GM12878 (cell line): ENCODE results near the gene CALD1. TPM values are rescaled to one million over a fixed set of nuclear protein-coding genes. Genes with fewer than 3 reads are reported as not detected.

Experiments used
- ATF2 ChIP-seq: IDR thresholded peaks from 2 replicates; pipeline ENCODE4 v1.6.1; 2012; ENCODE audit warnings: low read length, inconsistent platforms
- BACH1 ChIP-seq: fragments of 450-650 bp; IDR thresholded peaks from 2 replicates; pipeline ENCODE4 v1.6.1; 2017; ENCODE audit warnings: mild to moderate bottlenecking, borderline replicate concordance
- BMI1 ChIP-seq: fragments of 450-650 bp; IDR thresholded peaks from 2 replicates; pipeline ENCODE4 v1.6.1; 2016; ENCODE audit warnings: mild to moderate bottlenecking, moderate library complexity, borderline replicate concordance
- IRF3 ChIP-seq: fragments of 450-650 bp; IDR thresholded peaks from 2 replicates; pipeline ENCODE4 v1.6.1; 2014; ENCODE audit warnings: mild to moderate bottlenecking
- MYB ChIP-seq: fragments of 150-350 bp; IDR thresholded peaks from 2 replicates; pipeline ENCODE4 v1.6.1; 2014; ENCODE audit warnings: mild to moderate bottlenecking, low read depth, low read length, borderline replicate concordance
- NBN ChIP-seq: fragments of 450-650 bp; IDR thresholded peaks from 2 replicates; pipeline ENCODE4 v1.6.1; 2016
- NFYA ChIP-seq: IDR thresholded peaks from 2 replicates; pipeline ENCODE4 v1.6.1; 2011; ENCODE audit warnings: low read depth, mild to moderate bottlenecking, low read length, improper control_type of control experiment, borderline replicate concordance
- NKRF ChIP-seq: fragments of 450-650 bp; conservative IDR thresholded peaks from 2 replicates; pipeline ENCODE4 v1.6.1; 2017; ENCODE audit warnings: mild to moderate bottlenecking, moderate library complexity
- NR2C1 ChIP-seq: fragments of 450-650 bp; IDR thresholded peaks from 2 replicates; pipeline ENCODE4 v1.6.1; 2017; ENCODE audit warnings: antibody characterized with exemption, mild to moderate bottlenecking, moderate library complexity
- PAX5 ChIP-seq: IDR thresholded peaks from 2 replicates; pipeline ENCODE4 v1.6.1; 2011; ENCODE audit warnings: low read depth, low read length, borderline replicate concordance
- PAX8 ChIP-seq: fragments of 450-650 bp; IDR thresholded peaks from 2 replicates; pipeline ENCODE4 v1.6.1; 2017; ENCODE audit warnings: mild to moderate bottlenecking, moderate library complexity
- PBX3 ChIP-seq: IDR thresholded peaks from 2 replicates; pipeline ENCODE4 v1.6.1; 2011; ENCODE audit warnings: mild to moderate bottlenecking, low read depth, low read length, moderate library complexity; ENCODE audit not compliant: insufficient replicate concordance
- PML ChIP-seq: IDR thresholded peaks from 2 replicates; pipeline ENCODE4 v1.6.1; 2012; ENCODE audit warnings: low read length, inconsistent platforms
- RELA ChIP-seq: fragments of 450-650 bp; IDR thresholded peaks from 2 replicates; pipeline ENCODE4 v1.8.0; 2014; ENCODE audit warnings: borderline replicate concordance; ENCODE audit not compliant: partially characterized antibody
- RUNX3 ChIP-seq: IDR thresholded peaks from 2 replicates; pipeline ENCODE4 v1.6.1; 2012; ENCODE audit warnings: low read length, inconsistent platforms
- SMAD1 ChIP-seq: fragments of 450-650 bp; IDR thresholded peaks from 2 replicates; pipeline ENCODE4 v1.6.1; 2018; ENCODE audit warnings: mild to moderate bottlenecking, low read depth; ENCODE audit not compliant: partially characterized antibody
- SMARCA5 ChIP-seq: fragments of 450-650 bp; IDR thresholded peaks from 2 replicates; pipeline ENCODE4 v1.6.1; 2017; ENCODE audit warnings: mild to moderate bottlenecking
- SREBF2 ChIP-seq: IDR thresholded peaks from 2 replicates; pipeline ENCODE4 v1.6.1; 2012; ENCODE audit warnings: mild to moderate bottlenecking, low read length
- STAT1 ChIP-seq: fragments of 450-650 bp; conservative IDR thresholded peaks from 2 replicates; pipeline ENCODE4 v1.6.1; 2014; ENCODE audit warnings: antibody characterized with exemption, mild to moderate bottlenecking
- TCF12 ChIP-seq: IDR thresholded peaks from 2 replicates; pipeline ENCODE4 v1.6.1; 2011; ENCODE audit warnings: low read depth, mild to moderate bottlenecking, low read length
- TCF7 ChIP-seq: IDR thresholded peaks from 2 replicates; pipeline ENCODE4 v1.6.1; 2014; ENCODE audit warnings: antibody characterized with exemption, borderline replicate concordance
- USF1 ChIP-seq: IDR thresholded peaks from 2 replicates; pipeline ENCODE4 v1.6.1; 2011; ENCODE audit warnings: borderline replicate concordance, low read depth, mild to moderate bottlenecking, moderate library complexity, mixed read lengths, low read length; ENCODE audit not compliant: insufficient read depth; ENCODE audit errors: extremely low read length
- ZBTB33 ChIP-seq: fragments of 450-650 bp; IDR thresholded peaks from 2 replicates; pipeline ENCODE4 v1.6.1; 2017; ENCODE audit warnings: mild to moderate bottlenecking
- ZSCAN29 ChIP-seq: fragments of 450-650 bp; IDR thresholded peaks from 2 replicates; pipeline ENCODE4 v1.6.1; 2017; ENCODE audit warnings: mild to moderate bottlenecking, moderate library complexity
- polyA plus RNA-seq, 11 experiments: library from polyadenylated mRNA; depleted of rRNA in 4 of 11; unstranded in 6 of 11; stranded (reverse) in 5 of 11; fragments of >200 nt; fragmentation: Nextera tagmentation in 4 of 11; fragmentation: Illumina TruSeq in 1 of 11; extraction: Ambion mirVana in 4 of 11; extraction: Trizol in 1 of 11; gene quantifications; 1 replicate in 1 of 11; 2 replicates in 10 of 11; pipeline versions ENCODE4 v1.2.1 to v1.2.3, GENCODE V29; 2011 to 2016; ENCODE audit warnings: inconsistent platforms in 2 of 11, missing spikeins in 2 of 11, low read depth in 1 of 11
- total RNA-seq, 4 experiments: library from RNA; depleted of rRNA in 3 of 4; stranded (reverse); fragments of >200 nt in 3 of 4; fragmentation: Illumina TruSeq in 1 of 4; extraction: Trizol in 1 of 4; gene quantifications; 2 replicates each; pipeline versions ENCODE4 v1.2.1 to v1.2.3, GENCODE V29; 2013 to 2021

The CALD1 gene
- total and polyA plus RNA-seq, 10 of the 15 experiments (the other 5 are each of a cell fraction or from before 2014, with no cell fraction given): 0.03 to 1.3 (median 0.22) TPM

GRCh38 chr7:134996097-134996550 is 216.7 kb downstream of the CALD1 start (continued):
- TF ChIP-seq USF1: no peak
- peak; percentile 40; the same call in 1 of the 2 replicates for TF ChIP-seq NBN
- TF ChIP-seq SREBF2: no peak
- no peak for TF ChIP-seq NFYA
- peak; percentile 51 for TF ChIP-seq RELA
- no peak; the same call in 1 of the 2 replicates for TF ChIP-seq BACH1
- no peak for TF ChIP-seq SMARCA5
- TF ChIP-seq PAX5: peak; percentile 78
- no peak for TF ChIP-seq STAT1
- no peak for TF ChIP-seq SMAD1
- peak; percentile 80 for TF ChIP-seq PBX3
- TF ChIP-seq NKRF: no peak
- TF ChIP-seq BMI1: peak; percentile 81
- TF ChIP-seq ATF2: peak; percentile 83; the same call in 1 of the 2 replicates
- no peak for TF ChIP-seq NR2C1
- no peak for TF ChIP-seq IRF3
- peak; percentile 81 for TF ChIP-seq RUNX3
- peak; percentile 35; the same call in 1 of the 2 replicates for TF ChIP-seq PML
- TF ChIP-seq ZSCAN29: no peak
- TF ChIP-seq TCF12: no peak
- no peak for TF ChIP-seq TCF7
- no peak for TF ChIP-seq MYB
- no peak for TF ChIP-seq ZBTB33
- no peak for TF ChIP-seq PAX8
